ENCODE measurements around the gene SASH1.

The SASH1 gene

GRCh38 chr6:148431840-148432239, 89.2 kb downstream of the SASH1 start:
- DNase-seq (ENCODE audit: low read depth, low spot score): no peak

- DNase-seq (ENCODE audit: low read depth, low spot score): no peak
Observed at GRCh38 chr6:148432462-148433195, 90.0 kb downstream of the SASH1 start.

GRCh38 chr6:148435386-148435785, 92.7 kb downstream of the SASH1 start:
- DNase-seq (ENCODE audit: low read depth, low spot score): no peak

- DNase-seq (ENCODE audit: low read depth, low spot score): peak; percentile 63
Observed at GRCh38 chr6:148436466-148436865, 93.8 kb downstream of the SASH1 start.

GRCh38 chr6:148438632-148439031, 96.0 kb downstream of the SASH1 start:
- DNase-seq (ENCODE audit: low read depth, low spot score): no peak

GRCh38 chr6:148440016-148440415, 97.4 kb downstream of the SASH1 start:
- DNase-seq (ENCODE audit: low read depth, low spot score): no peak

- no peak for DNase-seq (ENCODE audit: low read depth, low spot score)
Observed at GRCh38 chr6:148440877-148441453, 98.3 kb downstream of the SASH1 start.

GRCh38 chr6:148441454-148441911, 98.8 kb downstream of the SASH1 start:
- no peak for DNase-seq (ENCODE audit: low read depth, low spot score)

GRCh38 chr6:148443798-148444560, 101.3 kb downstream of the SASH1 start:
- peak; percentile 74 for DNase-seq (ENCODE audit: low read depth, low spot score)

- DNase-seq (ENCODE audit: low read depth, low spot score): no peak
Observed at GRCh38 chr6:148445116-148445515, 102.5 kb downstream of the SASH1 start.

- no peak for DNase-seq (ENCODE audit: low read depth, low spot score)
Observed at GRCh38 chr6:148445620-148446019, 103.0 kb downstream of the SASH1 start.

GRCh38 chr6:148446681-148447080, 104.0 kb downstream of the SASH1 start:
- DNase-seq (ENCODE audit: low read depth, low spot score): no peak

- DNase-seq (ENCODE audit: low read depth, low spot score): no peak
Observed at GRCh38 chr6:148447521-148448230, 105.0 kb downstream of the SASH1 start.

GRCh38 chr6:148448369-148449012, 105.9 kb downstream of the SASH1 start:
- DNase-seq (ENCODE audit: low read depth, low spot score): no peak

- DNase-seq (ENCODE audit: low read depth, low spot score): no peak
Observed at GRCh38 chr6:148450866-148451265, 108.2 kb downstream of the SASH1 start.

- no peak for DNase-seq (ENCODE audit: low read depth, low spot score)
Observed at GRCh38 chr6:148451690-148452089, 109.1 kb downstream of the SASH1 start.

- DNase-seq (ENCODE audit: low read depth, low spot score): no peak
Observed at GRCh38 chr6:148452876-148453275, 110.2 kb downstream of the SASH1 start.

GRCh38 chr6:148453906-148454305, 111.3 kb downstream of the SASH1 start:
- DNase-seq (ENCODE audit: low read depth, low spot score): no peak

GRCh38 chr6:148455225-148455624, 112.6 kb downstream of the SASH1 start:
- peak; percentile 58 for DNase-seq (ENCODE audit: low read depth, low spot score)

GRCh38 chr6:148455674-148456558, 113.3 kb downstream of the SASH1 start:
- DNase-seq (ENCODE audit: low read depth, low spot score): no peak

Measured in brain pericyte (primary cell).